HG03060 (cell line): ENCODE measurements around the gene AXIN2.
"Not testable (repeated sequence)": the region's sequence is repeated elsewhere in the genome, so short reads cannot be mapped to it uniquely, and the experiment has no call there.

Experiments
- ATAC-seq: cut with Tn5 transposase; IDR thresholded peaks from one replicate; pipeline ENCODE4 v1.9.1; 2021; ENCODE audit warnings: low read depth, moderate number of reproducible peaks; ENCODE audit not compliant: unreplicated experiment

Gene AXIN2

GRCh38 chr17:65487990-65488389, 73.5 kb downstream of the AXIN2 start:
- ATAC-seq, result no peak

DNA sequence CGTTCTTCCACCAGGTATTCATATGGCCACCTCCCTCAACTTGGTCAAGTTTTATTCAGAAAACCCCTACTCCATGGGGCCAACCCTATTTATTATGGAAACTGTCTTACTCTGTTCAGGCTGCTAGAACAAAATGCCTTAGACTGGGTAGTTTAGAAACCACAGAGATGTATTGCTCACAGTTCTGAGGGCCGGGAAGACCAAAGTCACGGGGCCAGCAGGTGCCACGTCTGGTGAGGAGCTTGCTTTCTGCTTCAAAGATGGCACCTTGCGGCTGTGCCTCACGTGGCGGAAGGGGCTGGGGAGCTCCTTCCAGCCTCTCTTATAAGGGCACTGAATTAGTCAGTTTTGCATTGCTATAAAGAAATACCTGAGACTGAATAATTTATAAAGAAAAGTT, 74.3 kb downstream of the AXIN2 start:
- no peak for ATAC-seq

- ATAC-seq, result no peak
Observed at GRCh38 chr17:65485388-65486299, 75.8 kb downstream of the AXIN2 start.

GRCh38 chr17:65484405-65484804, 77.0 kb downstream of the AXIN2 start:
- not testable (repeated sequence) for ATAC-seq

GRCh38 chr17:65483438-65483837, 78.0 kb downstream of the AXIN2 start:
- no peak for ATAC-seq

DNA sequence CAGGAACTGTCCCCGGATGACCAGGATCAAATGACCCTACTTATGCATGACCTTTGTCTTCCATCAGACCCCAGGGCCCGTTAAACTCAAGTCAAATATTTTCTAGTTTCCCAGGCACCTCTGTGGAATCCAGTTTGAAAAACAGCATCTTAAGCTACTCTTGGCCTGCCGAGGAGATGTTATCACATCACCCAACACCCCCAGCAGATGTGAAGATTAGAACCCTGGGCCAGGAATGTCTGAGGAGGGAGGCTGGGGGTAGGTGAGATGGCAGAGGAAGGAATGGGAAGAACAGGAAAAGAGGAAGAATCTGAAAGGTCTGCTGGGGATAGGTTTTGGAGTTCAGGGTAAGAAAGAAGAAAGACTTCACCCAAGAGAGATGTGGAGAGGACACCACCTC, 79.2 kb downstream of the AXIN2 start:
- no peak for ATAC-seq

DNA sequence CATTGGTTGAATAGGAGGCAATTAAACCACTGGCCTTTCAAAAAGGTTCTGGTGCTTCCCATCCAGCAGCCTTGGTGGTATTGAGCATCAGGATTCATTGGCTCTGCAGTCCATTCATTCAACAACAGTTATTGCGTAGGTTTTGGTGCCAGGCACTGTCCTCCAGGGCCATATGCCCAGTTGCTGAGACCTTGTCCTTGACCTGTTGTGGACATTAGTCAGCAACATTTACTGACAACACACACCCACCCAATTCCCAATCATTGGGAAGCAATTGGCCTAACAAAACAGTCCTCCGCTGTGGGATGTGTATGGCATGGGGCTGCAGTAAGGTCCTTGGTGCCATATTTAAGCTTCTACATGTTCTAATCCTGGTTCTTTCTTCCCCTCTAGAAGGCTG, 82.2 kb downstream of the AXIN2 start:
- ATAC-seq, result no peak
